Effector memory CD4-positive, alpha-beta T cell (primary cell): ENCODE measurements around the gene SYCE3.

Experiments
- DNase-seq, 3 donors: peaks; one replicate each; pipeline ENCODE4 v3.0.0-alpha.2; 2020
- H3K27ac ChIP-seq: 2 replicates; pipeline ENCODE4 v1.7.0; 2013; ENCODE audit warnings: mild to moderate bottlenecking, low read length, moderate library complexity; ENCODE audit not compliant: insufficient read depth, poor library complexity, severe bottlenecking
- H3K27me3 ChIP-seq: replicated peaks from 2 replicates; pipeline ENCODE4 v1.7.0; 2013; ENCODE audit warnings: mild to moderate bottlenecking, low read length; ENCODE audit not compliant: insufficient read depth, control insufficient read depth, poor library complexity, severe bottlenecking
- H3K36me3 ChIP-seq: 2 replicates; pipeline ENCODE4 v1.7.0; 2013; ENCODE audit warnings: mild to moderate bottlenecking, low read length, moderate library complexity; ENCODE audit not compliant: control insufficient read depth, insufficient read depth
- H3K4me1 ChIP-seq: 2 replicates; pipeline ENCODE4 v1.7.0; 2013; ENCODE audit warnings: low read length, mild to moderate bottlenecking; ENCODE audit not compliant: control insufficient read depth, insufficient read depth, poor library complexity, severe bottlenecking
- H3K4me3 ChIP-seq: 2 replicates; pipeline ENCODE4 v1.7.0; 2013; ENCODE audit warnings: low read length, low read depth, mild to moderate bottlenecking; ENCODE audit not compliant: insufficient read depth, poor library complexity, severe bottlenecking
- H3K9me3 ChIP-seq: 2 replicates; pipeline ENCODE4 v1.7.0; 2013; ENCODE audit warnings: mild to moderate bottlenecking, low read length, moderate library complexity; ENCODE audit not compliant: control insufficient read depth

SYCE3 gene

DNA sequence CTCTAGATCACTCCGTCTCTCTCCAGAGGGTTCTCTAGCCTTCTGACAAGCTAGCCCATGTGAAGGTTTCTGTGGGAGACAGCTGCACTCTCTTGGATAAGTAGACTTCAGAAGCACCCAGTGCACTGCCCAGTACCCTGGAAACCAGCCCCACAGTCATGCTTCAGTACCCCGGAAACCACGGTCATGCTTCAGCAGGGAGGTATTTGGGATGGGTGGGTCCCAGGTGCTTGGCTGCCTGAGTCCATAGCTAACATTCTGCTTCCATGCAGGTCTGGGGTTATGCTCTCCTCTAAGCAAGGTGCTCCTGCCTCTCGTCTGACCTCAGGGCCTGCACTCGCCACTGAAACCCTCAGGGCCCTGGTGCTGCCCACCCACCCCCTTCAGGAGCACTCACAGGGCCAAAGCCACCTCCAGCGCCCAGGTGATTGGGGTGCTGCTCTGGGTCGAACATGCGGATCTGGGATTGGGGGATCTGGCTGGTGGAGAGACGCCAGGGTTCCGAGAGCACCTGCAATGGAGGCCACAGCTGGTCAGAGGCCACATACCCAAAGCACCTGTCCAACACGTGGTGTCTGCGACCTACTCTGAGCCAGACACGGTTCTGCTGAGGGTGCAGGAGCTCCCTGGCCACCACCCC is 7.3 kb upstream of the SYCE3 start:
- Histone ChIP-seq H3K27me3 (no peaks in the 10 kb centered on the region), H3K4me3 (no peak overlapping the region), H3K36me3 (peaks cover 28% of the 10 kb centered on the region), H3K4me1 (no peaks in the 10 kb centered on the region), H3K27ac (no peak overlapping the region), H3K9me3 (no peaks in the 10 kb centered on the region)
- DNase-seq: no peak

DNA sequence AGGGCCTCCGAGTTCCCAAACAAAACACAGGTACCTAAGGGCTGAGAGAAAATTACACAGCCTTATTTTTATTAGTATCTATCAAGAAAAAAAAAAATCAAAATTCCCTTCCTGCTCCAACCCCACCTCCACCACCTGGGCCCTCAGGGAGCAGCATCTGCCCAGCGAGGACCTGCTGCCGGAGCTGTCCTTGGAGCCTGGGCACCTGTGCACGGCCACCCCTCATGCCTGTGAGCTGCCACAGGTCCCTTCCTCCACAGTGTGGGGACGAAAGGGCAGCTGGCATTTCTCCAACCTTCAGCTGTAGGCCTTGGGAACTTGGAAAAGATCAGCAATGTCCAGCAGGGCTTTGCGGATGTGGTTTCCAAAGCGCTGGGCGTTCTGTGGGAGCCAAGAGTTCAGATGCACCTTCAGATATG is 6.3 kb upstream of the SYCE3 start:
- Histone ChIP-seq H3K4me3 (no peak overlapping the region), H3K36me3 (peaks cover 28% of the 10 kb centered on the region), H3K9me3 (no peaks in the 10 kb centered on the region), H3K27me3 (no peaks in the 10 kb centered on the region), H3K27ac (no peak overlapping the region), H3K4me1 (no peaks in the 10 kb centered on the region)
- no peak for DNase-seq

DNA sequence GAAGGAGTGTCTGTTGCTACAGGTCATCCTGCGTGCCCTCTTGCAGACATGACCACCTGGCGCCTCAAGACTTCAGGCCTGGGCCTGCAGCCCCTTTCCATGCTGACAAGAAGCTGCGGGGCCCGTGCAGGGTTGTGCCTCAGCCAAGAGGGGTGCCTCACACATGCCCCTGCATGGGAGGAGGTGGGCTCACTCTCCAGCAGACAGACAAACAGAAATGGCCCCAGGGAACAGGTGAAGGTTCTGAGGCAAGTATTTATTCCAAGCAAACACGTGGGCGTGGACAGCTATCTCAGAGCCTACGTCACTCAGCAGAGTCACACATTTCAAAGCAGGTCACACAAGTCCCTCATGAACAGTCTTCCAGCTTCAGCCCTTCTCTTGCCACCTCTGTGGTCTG is 5.9 kb upstream of the SYCE3 start:
- no peak for DNase-seq
- H3K4me3 ChIP-seq: no peak overlapping the region
- H3K9me3 ChIP-seq: no peaks in the 10 kb centered on the region
- H3K36me3 ChIP-seq: peaks cover 28% of the 10 kb centered on the region
- peaks cover 3% of the 10 kb centered on the region for H3K4me1 ChIP-seq
- no peaks in the 10 kb centered on the region for H3K27me3 ChIP-seq
- H3K27ac ChIP-seq: no peak overlapping the region

DNA sequence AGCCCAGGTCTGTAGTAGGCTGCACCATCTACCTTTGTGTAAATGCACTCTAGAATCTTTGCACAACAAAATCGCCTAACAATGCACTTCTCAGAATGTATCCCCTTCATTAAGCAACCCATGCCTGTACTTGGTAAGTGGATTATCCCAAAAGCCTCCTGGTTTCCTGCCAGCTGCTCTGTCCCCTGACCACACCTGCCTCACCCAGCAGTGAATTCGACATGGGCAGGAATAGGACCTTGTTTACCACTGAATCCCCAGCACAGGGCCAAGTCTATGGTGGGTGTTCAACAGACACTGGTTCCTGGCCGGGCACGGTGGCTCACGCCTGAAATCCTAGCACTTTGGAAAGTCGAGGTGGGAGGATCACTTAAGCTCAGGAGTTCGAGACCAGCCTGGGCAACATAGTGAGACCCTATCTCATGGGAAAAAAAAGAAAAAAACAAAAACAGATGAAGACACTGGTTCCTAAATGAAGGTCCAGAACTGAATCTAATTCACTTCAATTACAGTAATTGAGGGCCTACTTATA is 5.1 kb upstream of the SYCE3 start:
- Histone ChIP-seq H3K4me3 (no peak overlapping the region), H3K4me1 (peaks cover 8% of the 10 kb centered on the region), H3K36me3 (peaks cover 25% of the 10 kb centered on the region), H3K27ac (no peak overlapping the region), H3K27me3 (no peaks in the 10 kb centered on the region), H3K9me3 (no peaks in the 10 kb centered on the region)
- DNase-seq: no peak

DNA sequence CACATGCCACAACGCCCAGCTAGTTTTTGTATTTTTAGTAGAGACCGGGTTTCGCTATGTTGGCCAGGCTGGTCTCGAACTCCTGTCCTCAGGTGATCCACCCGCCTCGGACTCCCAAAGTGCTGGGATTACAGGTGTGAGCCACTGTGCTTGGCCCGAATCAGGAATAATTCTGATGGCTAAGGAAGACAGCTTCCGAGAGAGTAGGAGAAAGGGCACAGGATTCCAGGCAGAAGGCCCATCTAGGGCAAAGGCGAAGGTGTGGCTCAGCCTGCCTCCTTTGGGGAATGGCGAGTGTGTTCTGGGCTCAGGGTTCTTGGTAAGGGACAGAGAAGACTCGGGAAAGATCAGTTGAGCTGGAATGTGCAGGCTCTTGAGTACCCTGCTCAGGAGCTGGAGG is 1.6 kb upstream of the SYCE3 start:
- no peaks in the 10 kb centered on the region for H3K27me3 ChIP-seq

DNA sequence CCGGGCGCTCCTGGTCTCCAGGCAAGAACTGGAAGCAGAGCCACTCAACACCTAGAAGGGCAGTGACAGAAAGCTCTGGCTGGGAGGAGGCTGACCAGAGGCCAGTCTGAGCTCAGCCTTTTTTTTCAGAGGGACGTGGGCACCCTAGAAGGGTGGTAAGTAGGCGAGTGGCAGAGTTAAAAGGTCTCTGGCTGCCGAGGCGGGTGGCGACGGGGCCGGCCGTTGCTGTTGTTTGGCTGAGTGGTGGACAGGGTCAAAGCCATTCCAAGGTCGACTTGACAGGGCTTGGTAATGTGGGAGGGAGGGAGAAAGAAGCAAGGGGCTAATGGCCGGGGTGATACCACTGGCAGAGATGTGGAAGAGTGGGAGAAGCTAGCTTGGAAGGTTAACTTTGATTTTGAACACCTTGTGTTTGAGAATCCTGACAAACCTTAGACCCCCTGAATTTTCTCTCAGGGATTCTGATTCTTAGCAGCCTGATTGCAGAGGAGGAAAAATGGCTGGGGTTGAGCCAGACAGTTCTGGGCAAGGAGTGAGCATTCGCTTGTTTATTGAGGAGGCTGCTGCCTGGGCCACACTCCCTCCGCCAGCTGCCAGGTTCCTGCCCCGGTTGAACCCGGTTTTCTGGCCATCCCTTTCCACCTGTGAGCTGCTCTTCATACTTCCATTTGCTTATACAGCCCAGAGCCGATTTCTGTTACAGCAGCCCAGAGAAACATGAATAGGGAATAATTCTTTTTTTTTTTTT is 868 bp upstream of the SYCE3 start:
- peak overlapping the region; percentile 65 for H3K4me3 ChIP-seq

More for the DNA sequence above, 1.6 kb upstream of the SYCE3 start:
- Histone ChIP-seq H3K9me3 (no peaks in the 10 kb centered on the region), H3K4me1 (peaks cover 8% of the 10 kb centered on the region), H3K4me3 (no peak overlapping the region), H3K27ac (no peak overlapping the region), H3K36me3 (no peaks in the 10 kb centered on the region)
- no peak for DNase-seq

DNA sequence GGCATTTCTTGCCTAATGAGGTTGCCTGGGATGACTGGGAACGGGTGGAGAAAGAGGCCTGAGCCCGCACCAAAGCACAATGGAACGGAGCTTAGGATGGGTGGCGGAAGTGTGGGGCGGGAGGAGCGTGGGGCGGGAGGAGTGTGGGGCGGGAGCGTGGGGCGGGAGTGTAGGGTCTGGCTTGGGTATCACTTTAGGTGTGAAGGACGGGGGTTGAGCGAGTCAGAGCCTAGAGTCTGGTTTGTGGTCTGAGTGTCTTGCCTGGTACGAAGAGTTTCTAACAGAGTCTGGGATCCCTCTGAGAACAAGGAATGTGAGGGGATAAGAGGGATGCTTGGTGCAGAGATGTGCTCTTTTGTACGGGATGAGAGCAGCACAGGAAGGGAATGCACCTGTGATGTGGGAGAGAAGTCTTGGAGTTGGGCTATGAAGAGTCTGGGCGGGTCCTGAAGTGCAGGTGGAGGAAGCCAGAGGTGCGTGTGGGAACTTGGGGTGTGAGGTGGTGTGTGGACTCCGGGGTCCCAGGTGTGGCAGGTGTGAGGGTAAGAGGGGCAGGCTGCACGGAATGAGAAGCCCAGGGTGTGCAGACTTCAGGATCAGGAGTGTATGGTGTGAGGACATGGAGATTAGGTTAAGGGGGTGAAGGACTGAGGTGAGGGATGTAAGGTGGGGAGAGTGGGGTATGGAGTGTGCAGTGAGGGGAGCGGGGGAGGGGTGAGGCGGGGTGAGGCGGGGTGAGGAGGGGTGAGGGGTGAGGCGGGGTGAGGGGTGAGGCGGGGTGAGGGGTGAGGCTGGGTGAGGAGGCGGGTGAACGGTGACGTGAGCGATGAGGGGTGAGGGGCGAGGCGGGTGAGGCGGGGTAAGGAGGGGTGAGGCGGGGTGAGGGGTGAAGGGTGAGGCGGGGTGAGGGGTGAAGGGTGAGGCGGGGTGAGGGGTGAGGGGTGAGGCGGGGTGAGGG is 1.0 kb downstream of the SYCE3 start:
- H3K36me3 ChIP-seq: no peaks in the 10 kb centered on the region
- no peak for DNase-seq
- peaks cover 8% of the 10 kb centered on the region for H3K4me1 ChIP-seq
- no peak overlapping the region for H3K4me3 ChIP-seq
- no peak overlapping the region for H3K27ac ChIP-seq
- H3K27me3 ChIP-seq: no peaks in the 10 kb centered on the region
- no peaks in the 10 kb centered on the region for H3K9me3 ChIP-seq

More for the DNA sequence above, 868 bp upstream of the SYCE3 start:
- Histone ChIP-seq H3K27me3 (no peaks in the 10 kb centered on the region), H3K36me3 (no peaks in the 10 kb centered on the region), H3K9me3 (no peaks in the 10 kb centered on the region), H3K27ac (peak overlapping the region; percentile 55), H3K4me1 (peaks cover 8% of the 10 kb centered on the region)
- no peak for DNase-seq

DNA sequence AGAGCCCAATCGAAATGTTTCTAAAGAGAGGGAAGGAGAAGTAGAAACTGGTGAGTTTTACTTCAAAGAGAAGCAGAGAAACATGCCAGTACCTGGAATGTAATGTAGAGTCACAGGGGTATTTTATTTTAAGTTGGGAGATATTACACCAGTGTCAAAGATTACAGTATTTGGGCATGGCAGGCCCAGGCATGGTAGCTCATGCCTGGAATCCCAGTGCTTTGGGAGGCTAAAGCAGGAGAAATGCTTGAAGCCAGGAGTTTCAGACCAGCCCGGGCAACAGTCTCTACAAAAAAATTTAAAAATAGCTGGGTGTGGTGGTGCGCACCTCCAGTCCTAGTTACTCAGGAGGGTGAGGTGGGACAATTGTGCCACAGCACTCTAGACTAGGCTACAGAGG is 2.7 kb downstream of the SYCE3 start:
- Histone ChIP-seq H3K9me3 (no peaks in the 10 kb centered on the region), H3K27ac (no peak overlapping the region), H3K4me3 (no peak overlapping the region), H3K4me1 (peaks cover 8% of the 10 kb centered on the region), H3K36me3 (no peaks in the 10 kb centered on the region), H3K27me3 (no peaks in the 10 kb centered on the region)
- DNase-seq: no peak

DNA sequence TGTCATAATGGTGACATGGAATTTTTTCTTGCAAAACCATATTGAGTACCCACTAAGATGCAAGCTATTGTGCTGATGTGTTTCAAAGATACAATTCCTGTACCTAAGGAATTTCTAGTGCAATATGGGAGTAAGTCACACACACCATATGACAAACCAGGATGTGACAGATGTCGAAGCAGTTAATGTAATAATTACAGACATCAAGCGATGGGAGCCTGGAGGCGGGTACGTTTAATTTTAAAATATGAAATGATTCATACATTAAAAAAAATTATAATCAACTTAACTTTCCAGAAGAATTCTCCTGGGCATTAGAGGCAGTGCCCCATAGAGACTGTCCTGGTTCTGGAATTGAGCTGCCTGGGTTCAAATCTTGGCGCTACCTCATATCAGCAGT is 6.0 kb downstream of the SYCE3 start:
- Histone ChIP-seq H3K27me3 (no peaks in the 10 kb centered on the region), H3K4me1 (no peaks in the 10 kb centered on the region), H3K36me3 (no peaks in the 10 kb centered on the region)

More for the DNA sequence above, 6.0 kb downstream of the SYCE3 start:
- Histone ChIP-seq H3K4me3 (no peak overlapping the region), H3K9me3 (no peaks in the 10 kb centered on the region), H3K27ac (no peak overlapping the region)
- DNase-seq: no peak
